ENCODE data around the gene PTPRN2. TPM values are rescaled to one million over a fixed set of nuclear protein-coding genes. Genes with fewer than 3 reads are reported as not detected.

PTPRN2 gene
- total RNA-seq, 4 donors from 2014 or later, result 14.9 to 34.3 (median 21.3) TPM

DNA sequence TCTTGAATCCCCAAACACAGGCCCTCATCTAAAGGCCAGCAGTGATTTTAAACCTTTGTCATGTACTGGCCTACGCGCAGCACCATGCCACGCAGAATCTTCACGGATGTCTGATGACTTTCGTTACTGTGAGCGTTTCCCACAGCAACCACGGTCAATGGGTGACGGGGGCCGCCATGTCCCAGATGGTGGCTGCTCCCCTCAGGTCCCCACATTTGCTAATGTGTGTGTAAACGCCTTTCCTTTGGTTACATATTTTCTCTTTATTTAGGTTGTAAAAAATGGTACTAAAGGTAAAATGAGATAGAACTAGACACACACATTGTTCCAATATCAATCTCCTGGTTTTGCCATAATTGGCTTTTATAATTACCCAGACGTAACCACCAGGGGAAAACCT lies 699.0 kb downstream of the PTPRN2 start:
- no peak overlapping the region for H3K27ac ChIP-seq
- H3K4me1 ChIP-seq, result no peaks in the 10 kb centered on the region
- no peak for TF ChIP-seq POLR2A (IDR thresholded peaks at IDR 0.05)
- TF ChIP-seq, protein P1, sequence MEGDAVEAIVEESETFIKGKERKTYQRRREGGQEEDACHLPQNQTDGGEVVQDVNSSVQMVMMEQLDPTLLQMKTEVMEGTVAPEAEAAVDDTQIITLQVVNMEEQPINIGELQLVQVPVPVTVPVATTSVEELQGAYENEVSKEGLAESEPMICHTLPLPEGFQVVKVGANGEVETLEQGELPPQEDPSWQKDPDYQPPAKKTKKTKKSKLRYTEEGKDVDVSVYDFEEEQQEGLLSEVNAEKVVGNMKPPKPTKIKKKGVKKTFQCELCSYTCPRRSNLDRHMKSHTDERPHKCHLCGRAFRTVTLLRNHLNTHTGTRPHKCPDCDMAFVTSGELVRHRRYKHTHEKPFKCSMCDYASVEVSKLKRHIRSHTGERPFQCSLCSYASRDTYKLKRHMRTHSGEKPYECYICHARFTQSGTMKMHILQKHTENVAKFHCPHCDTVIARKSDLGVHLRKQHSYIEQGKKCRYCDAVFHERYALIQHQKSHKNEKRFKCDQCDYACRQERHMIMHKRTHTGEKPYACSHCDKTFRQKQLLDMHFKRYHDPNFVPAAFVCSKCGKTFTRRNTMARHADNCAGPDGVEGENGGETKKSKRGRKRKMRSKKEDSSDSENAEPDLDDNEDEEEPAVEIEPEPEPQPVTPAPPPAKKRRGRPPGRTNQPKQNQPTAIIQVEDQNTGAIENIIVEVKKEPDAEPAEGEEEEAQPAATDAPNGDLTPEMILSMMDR (IDR thresholded peaks at IDR 0.05), result no peak
- no peaks in the 10 kb centered on the region for H3K27me3 ChIP-seq
- no peak overlapping the region for H3K4me3 ChIP-seq
- DNase-seq, result no peak
- peaks cover 0 to 9% (median 0%) of the 10 kb centered on the region in 4 donors for H3K9me3 ChIP-seq
- no peaks in the 10 kb centered on the region for H3K36me3 ChIP-seq

DNA sequence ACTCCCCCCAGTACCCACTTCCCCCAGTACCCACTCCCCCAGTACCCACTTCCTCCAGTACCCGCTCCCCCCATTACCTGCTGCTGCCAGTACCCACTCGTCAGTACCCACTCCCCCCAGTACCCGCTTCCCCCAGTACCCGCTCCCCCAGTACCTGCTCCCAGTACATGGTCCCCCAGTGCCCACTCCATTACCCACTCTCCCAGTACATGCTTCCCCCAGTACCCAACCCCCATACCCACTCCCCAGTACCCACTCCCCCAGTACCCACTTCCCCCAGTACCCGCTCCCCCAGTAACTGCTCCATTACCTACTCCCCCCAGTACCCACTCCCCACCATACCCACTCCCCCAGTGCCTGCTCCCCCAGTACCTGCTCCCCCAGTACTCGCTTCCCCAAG lies 700.2 kb downstream of the PTPRN2 start:
- H3K9me3 ChIP-seq, result peaks cover 0 to 9% (median 0%) of the 10 kb centered on the region in 4 donors
- H3K4me3 ChIP-seq, result no peak overlapping the region
- H3K27me3 ChIP-seq, result no peaks in the 10 kb centered on the region
- H3K36me3 ChIP-seq, result no peaks in the 10 kb centered on the region
- no peaks in the 10 kb centered on the region for H3K4me1 ChIP-seq
- no peak for TF ChIP-seq POLR2A (IDR thresholded peaks at IDR 0.05)
- TF ChIP-seq, protein P1 (IDR thresholded peaks at IDR 0.05), result no peak
- H3K27ac ChIP-seq, result no peak overlapping the region
- no peak for DNase-seq

DNA sequence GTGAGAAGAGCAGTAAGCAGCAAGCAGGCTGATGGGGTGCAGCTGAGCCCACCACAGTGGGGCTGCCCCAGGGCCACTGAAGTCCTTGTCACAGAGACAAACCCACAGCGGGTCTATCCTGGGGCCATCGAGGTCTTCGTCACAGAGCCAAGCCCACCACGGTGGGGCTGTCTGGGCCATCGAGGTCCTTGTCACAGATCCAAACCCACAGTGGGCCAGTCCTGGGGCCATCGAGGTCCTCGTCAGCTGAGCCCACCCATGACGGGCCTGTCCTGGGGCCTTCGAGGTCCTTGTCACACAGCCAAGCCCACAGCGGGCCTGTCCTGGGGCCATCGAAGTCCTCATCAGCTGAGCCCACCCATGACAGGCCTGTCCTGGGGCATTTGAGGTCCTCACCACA lies 700.9 kb downstream of the PTPRN2 start:
- no peak overlapping the region for H3K27ac ChIP-seq
- no peaks in the 10 kb centered on the region for H3K27me3 ChIP-seq
- no peak for DNase-seq
- no peaks in the 10 kb centered on the region for H3K4me1 ChIP-seq
- H3K36me3 ChIP-seq, result no peaks in the 10 kb centered on the region
- H3K9me3 ChIP-seq, result peaks cover 0 to 9% (median 0%) of the 10 kb centered on the region in 4 donors
- TF ChIP-seq POLR2A (IDR thresholded peaks at IDR 0.05), result no peak
- TF ChIP-seq, protein P1 (IDR thresholded peaks at IDR 0.05), result no peak
- no peak overlapping the region for H3K4me3 ChIP-seq

DNA sequence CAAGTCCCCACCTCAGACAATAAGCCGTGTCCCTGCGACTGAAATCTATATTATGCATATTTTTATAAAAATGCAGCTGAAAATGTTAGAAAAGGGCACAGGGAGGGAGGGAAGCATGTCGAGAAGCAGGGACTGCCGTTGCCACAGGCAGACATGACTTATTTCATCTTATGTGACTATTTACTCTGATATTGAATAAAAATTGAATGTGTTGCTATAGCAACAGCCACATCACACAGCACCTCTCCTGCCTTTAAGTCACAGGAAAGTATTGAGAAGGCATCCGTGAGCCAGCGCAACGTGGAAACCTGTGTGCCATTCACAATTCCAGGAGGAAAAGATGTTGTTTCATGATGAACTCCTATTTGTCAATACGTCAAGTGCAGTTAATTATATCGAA lies 701.4 kb downstream of the PTPRN2 start:
- Histone ChIP-seq H3K4me3 (no peak overlapping the region), H3K4me1 (no peaks in the 10 kb centered on the region), H3K27me3 (no peaks in the 10 kb centered on the region), H3K36me3 (no peaks in the 10 kb centered on the region), H3K27ac (no peak overlapping the region), H3K9me3 (peaks cover 0 to 9% (median 0%) of the 10 kb centered on the region in 4 donors)
- TF ChIP-seq, protein P1 (IDR thresholded peaks at IDR 0.05), result no peak
- no peak for TF ChIP-seq POLR2A (IDR thresholded peaks at IDR 0.05)
- DNase-seq, result no peak

DNA sequence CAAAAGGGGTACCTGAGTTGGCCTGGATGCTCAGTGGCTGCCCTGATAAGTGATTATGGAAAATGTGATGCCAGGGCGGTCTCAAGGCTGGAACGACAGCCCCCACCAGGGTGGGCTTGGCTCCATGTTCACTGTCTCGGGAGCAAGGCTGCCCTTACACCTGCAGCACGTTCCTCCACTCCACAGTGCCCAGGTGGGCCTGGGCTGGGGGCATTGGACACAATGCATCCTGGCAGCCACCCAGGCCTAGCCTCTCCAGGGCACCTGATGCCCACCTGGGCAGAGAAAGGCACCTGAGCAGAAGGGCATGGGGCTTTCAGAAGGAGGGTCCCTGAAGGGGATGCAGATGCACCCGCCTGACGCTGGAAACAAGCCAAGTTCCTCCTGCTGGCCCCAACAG lies 702.5 kb downstream of the PTPRN2 start:
- Histone ChIP-seq H3K4me3 (no peak overlapping the region), H3K4me1 (no peaks in the 10 kb centered on the region), H3K9me3 (peaks cover 0 to 9% (median 0%) of the 10 kb centered on the region in 4 donors), H3K36me3 (no peaks in the 10 kb centered on the region), H3K27ac (no peak overlapping the region), H3K27me3 (no peaks in the 10 kb centered on the region)
- no peak for DNase-seq
- TF ChIP-seq, protein P1 (IDR thresholded peaks at IDR 0.05), result no peak
- TF ChIP-seq POLR2A (IDR thresholded peaks at IDR 0.05), result no peak
